RWPE1 (cell line): ENCODE results near the gene TMEM190.

Experiments used
- CTCF ChIA-PET: fragments of 350-600 bp; sonication (Branson Sonifier 250); formaldehyde crosslinking; extraction: SDS; loops from one replicate; lab custom pipeline; 2021; lab: Yijun Ruan, JAX
- POLR2A ChIA-PET: fragments of 400-600 bp; formaldehyde crosslinking; extraction: SDS; loops from one replicate; lab custom pipeline; 2020; ENCODE audit warnings: antibody characterized with exemption; ENCODE audit not compliant: low non-redundant PET; lab: Yijun Ruan, JAX
- DNase-seq: peaks from one replicate; pipeline ENCODE4 v3.0.0; 2012; ENCODE audit warnings: low spot score
- H3K27ac ChIP-seq: fragments of 450-650 bp; 2 replicates; pipeline ENCODE4 v1.5.1; 2017
- TF ChIP-seq, protein P1 (sequence below): fragments of 450-650 bp; conservative IDR thresholded peaks from 2 replicates; pipeline ENCODE4 v1.5.1; 2017; ENCODE audit warnings: low read depth, mild to moderate bottlenecking

Gene TMEM190

DNA sequence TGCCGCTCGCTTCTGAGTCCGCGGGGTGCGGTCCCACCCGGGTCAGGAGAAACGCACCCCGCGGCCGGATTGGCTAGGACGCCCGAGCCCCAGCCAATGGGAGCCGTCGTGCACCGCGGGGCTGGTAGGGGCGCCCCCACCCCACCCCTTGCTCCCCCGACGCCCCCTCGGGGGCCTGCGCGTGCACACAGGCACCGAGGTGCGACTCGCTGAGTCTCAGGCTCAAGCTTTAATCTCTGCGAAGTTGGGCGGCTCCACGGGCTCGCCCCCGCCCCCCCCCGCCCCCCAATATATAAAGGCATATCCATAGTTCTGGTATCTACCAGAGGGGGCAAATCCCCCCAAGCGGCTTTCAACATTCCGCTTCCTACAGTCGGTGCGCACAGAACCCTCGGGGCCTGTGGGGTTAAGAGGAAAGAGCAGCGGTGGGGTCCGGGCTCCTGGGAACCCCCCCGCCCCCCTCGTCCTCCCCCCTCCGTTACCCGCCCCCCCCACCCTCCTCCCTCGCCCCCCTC, 21.9 kb upstream of the TMEM190 start, which contains the start of gene COX6B2:
Gene COX6B2, minus strand, starts transcription at position 22 of the 515 bp plus-strand sequence. CDS start 198 bp downstream, outside the sequence.
- peak within 1 kb of the TSS; percentile 97 for H3K27ac ChIP-seq
- TF ChIP-seq, protein P1, sequence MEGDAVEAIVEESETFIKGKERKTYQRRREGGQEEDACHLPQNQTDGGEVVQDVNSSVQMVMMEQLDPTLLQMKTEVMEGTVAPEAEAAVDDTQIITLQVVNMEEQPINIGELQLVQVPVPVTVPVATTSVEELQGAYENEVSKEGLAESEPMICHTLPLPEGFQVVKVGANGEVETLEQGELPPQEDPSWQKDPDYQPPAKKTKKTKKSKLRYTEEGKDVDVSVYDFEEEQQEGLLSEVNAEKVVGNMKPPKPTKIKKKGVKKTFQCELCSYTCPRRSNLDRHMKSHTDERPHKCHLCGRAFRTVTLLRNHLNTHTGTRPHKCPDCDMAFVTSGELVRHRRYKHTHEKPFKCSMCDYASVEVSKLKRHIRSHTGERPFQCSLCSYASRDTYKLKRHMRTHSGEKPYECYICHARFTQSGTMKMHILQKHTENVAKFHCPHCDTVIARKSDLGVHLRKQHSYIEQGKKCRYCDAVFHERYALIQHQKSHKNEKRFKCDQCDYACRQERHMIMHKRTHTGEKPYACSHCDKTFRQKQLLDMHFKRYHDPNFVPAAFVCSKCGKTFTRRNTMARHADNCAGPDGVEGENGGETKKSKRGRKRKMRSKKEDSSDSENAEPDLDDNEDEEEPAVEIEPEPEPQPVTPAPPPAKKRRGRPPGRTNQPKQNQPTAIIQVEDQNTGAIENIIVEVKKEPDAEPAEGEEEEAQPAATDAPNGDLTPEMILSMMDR: no peak
- no peak for DNase-seq
- POLR2A ChIA-PET: interaction anchor here (1.2 kb wide), 1 partner anchor 16 kb away, joined by 4 read pairs; no protein-coding TSS in a partner anchor
- CTCF ChIA-PET: interaction anchor here (0.5 kb wide), 1 partner anchor 195 kb away, joined by 3 read pairs; no protein-coding TSS in a partner anchor

DNA sequence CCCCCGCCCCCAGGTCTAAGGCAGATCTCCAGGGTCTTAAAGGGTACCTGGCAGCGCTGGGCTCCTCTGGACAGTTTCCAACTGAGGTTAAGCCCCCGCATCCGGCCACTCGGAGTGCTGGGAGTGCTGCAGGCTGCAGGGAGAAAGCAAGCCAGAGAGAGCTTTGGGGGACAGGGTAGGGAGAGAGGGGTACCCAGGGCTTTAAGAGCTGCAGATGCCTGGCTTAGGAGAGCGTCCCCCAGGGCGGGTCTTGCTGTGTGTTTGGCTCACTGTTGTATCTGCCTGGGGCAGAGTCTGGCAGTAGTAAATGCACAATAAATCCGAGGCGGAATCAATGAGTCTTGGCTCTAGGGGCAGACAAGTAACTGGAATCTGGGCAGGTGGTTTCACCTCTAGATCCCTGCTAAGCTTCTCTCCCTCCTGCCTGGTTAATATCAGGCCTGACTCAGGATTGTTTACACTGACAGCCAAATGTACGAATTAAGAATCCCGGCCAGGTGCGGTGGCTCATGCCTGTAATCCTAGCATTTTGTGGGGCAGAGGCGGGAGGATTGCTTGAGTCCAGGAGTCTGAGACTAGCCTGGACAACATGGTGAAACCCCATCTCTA, 21.3 kb upstream of the TMEM190 start:
- DNase-seq: no peak
- TF ChIP-seq, protein P1: no peak
- CTCF ChIA-PET: interaction anchor here (0.5 to 0.6 kb wide), 2 partner anchors 54 to 195 kb away, joined by 3 read pairs; no protein-coding TSS in a partner anchor
- POLR2A ChIA-PET: interaction anchor here (1.2 kb wide), 1 partner anchor 16 kb away, joined by 4 read pairs; no protein-coding TSS in a partner anchor
- H3K27ac ChIP-seq: peak overlapping the region; percentile 97

DNA sequence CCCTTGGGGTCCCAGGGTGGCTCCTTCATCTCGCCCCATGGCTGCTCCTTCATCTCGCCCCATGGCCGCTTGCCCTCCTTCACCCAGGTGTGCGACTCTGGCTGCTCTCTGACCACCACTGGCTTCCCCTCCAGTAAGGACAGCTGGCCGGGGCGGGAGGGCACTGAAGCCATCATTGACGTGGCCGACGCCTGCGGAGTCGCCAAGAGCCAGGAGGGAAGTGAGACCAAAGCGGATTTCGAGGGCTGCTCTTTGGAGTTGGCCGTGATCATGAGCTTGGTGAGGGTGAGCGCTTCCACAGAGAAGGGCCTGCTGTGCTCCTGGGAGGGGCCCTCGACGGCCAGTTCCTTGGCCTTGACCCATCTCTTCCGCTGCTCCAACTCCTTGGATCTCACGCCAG, 18.1 kb upstream of the TMEM190 start:
- no peak overlapping the region for H3K27ac ChIP-seq
- TF ChIP-seq, protein P1: no peak
- no peak for DNase-seq
- ChIA-PET POLR2A (no interaction called here), CTCF (no interaction called here)

DNA sequence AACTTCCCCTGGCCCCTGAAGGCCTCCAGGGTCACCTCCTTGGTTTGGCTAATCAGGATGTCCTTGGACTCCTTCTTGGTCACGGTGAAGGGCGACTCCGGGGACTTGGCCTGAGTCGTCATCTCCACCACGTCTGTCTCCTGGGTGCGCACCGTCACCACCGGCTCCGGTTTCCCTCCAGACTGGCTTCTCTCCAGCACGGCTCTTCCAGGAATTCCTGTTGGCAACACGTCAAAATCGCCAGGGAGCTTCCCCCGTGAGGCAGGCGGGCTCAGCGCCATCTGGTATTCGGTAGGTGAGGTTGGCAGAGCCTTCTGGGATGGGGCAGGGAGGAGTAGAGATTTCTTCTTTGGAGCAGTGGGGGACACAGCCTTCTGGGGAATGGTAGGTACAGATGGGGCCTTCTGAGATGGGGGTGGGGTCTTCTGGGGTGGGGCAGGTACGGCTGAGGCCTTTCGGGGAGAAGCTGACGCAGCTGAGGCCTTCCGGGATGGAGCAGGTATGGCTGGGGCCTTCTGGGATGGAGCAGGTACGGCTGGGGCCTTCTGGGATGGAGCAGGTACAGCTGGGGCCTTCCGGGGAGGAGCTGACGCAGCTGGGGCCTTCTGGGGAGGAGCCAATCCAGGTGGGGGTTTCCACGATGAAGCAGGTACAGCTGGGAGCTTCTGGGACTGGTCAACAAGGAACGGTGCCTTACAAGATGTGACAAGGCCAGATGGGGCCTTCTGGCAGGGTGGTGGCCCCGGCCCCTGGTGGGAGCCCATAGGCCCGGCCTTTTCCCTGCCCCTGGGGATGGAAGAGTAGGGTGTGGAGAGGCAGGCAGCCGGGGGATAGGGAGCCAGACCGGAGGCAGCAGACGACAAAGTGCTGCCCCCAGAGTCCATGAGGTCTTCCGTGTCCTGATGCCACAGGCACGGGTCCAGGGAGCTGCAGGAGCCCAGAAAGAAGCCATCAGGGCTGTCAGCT, 17.4 kb upstream of the TMEM190 start:
- DNase-seq: no peak
- peak overlapping the region; percentile 7; the same call in 1 of the 2 replicates for H3K27ac ChIP-seq
- TF ChIP-seq, protein P1: no peak
- POLR2A ChIA-PET: interaction anchor here (0.7 kb wide), 1 partner anchor 933 kb away, joined by 5 read pairs; no protein-coding TSS in a partner anchor
- CTCF ChIA-PET: interaction anchor here (0.6 to 0.7 kb wide), 2 partner anchors 25 to 192 kb away, joined by 4 to 5 read pairs; partner anchors contain the start of gene TMEM238

DNA sequence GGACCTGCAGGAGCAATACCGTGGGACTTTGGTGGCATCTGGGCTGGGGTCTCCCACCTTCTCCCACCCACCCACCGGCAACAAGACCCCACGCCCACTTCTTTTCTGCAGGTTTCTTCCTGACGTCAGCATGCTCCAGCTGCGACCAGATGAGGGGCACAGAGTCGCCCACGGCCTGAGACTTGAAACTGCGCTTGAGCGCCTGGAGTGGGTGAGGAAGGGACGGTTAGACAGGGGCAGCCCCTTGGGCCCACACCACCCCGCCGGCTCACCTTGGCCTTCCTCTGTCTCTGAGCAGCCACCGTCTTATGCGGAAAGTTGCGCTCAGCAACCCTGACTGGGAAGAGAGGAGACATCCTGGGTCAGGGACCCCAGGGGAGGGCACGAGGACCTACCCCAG, 15.7 kb upstream of the TMEM190 start:
- POLR2A ChIA-PET: interaction anchor here (0.6 kb wide), 1 partner anchor 45 kb away, joined by 6 read pairs; no protein-coding TSS in a partner anchor

More for the DNA sequence above, 15.7 kb upstream of the TMEM190 start:
- DNase-seq: no peak
- TF ChIP-seq, protein P1: no peak
- no peak overlapping the region for H3K27ac ChIP-seq
- CTCF ChIA-PET: interaction anchor here (0.5 kb wide), 1 partner anchor 19 kb away, joined by 3 read pairs; no protein-coding TSS in a partner anchor
